Subcutaneous adipose tissue (tissue), 4 donors: ENCODE data around the gene CDH23. TPM values are rescaled to one million over a fixed set of nuclear protein-coding genes. Genes with fewer than 3 reads are reported as not detected.

Experiments used
- CTCF ChIP-seq: fragments of 450-650 bp; IDR thresholded peaks from one replicate; pipeline ENCODE4 v1.5.1; 2016; ENCODE audit warnings: low read depth, mild to moderate bottlenecking, control low read depth, antibody characterized with exemption, moderate library complexity
- total RNA-seq, 4 donors: library from RNA; depleted of rRNA; stranded (reverse); fragments of >200 nt; gene quantifications; one replicate each; pipeline ENCODE4 v1.1.0, GENCODE V29; 2016

Gene CDH23
- total RNA-seq, 4 donors from 2014 or later = 14.3 to 74.8 (median 24.1) TPM

- TF ChIP-seq CTCF = no peak
Measured at GRCh38 chr10:71398976-71399375, 2.3 kb downstream of the CDH23 start.

GRCh38 chr10:71399946-71400345 lies 3.2 kb downstream of the CDH23 start:
- TF ChIP-seq CTCF = no peak

GRCh38 chr10:71401056-71401455 lies 4.3 kb downstream of the CDH23 start:
- TF ChIP-seq CTCF = no peak

- no peak for TF ChIP-seq CTCF
Measured at GRCh38 chr10:71402005-71402404, 5.3 kb downstream of the CDH23 start.

- no peak for TF ChIP-seq CTCF
Measured at GRCh38 chr10:71404503-71405295, 8.0 kb downstream of the CDH23 start.

GRCh38 chr10:71406878-71407277 lies 10.2 kb downstream of the CDH23 start:
- no peak for TF ChIP-seq CTCF

- TF ChIP-seq CTCF = no peak
Measured at GRCh38 chr10:71408436-71409225, 11.9 kb downstream of the CDH23 start.
